GM23338 (cell line): ENCODE results near the gene PCDHGC4. TPM values are rescaled to one million over a fixed set of nuclear protein-coding genes. Genes with fewer than 3 reads are reported as not detected.
A peak's percentile ranks its signal among the peaks of the same experiment; 100 is the strongest.

ENCODE experiments used
- ATAC-seq: fragments of 200-7000 bp; cut with Tn5 transposase; 3 replicates; pipeline ENCODE4 v1.9.1; 2020
- DNase-seq: peaks from one replicate; pipeline ENCODE4 v3.0.0-alpha.2; 2015; ENCODE audit warnings: low spot score
- H2AFZ ChIP-seq: fragments of 200-600 bp; sonication (generic); 2 replicates; pipeline ENCODE4 v1.8.0; 2016; ENCODE audit warnings: antibody characterized with exemption, mild to moderate bottlenecking, moderate library complexity
- H3F3A ChIP-seq: fragments of 200-600 bp; sonication (generic); replicated peaks from 2 replicates; pipeline ENCODE4 v1.8.0; 2017; ENCODE audit warnings: antibody characterized with exemption, mixed run types, low read depth
- H3K27ac ChIP-seq: fragments of 200-600 bp; sonication (generic); 2 replicates; pipeline ENCODE4 v1.6.1; 2016; ENCODE audit warnings: low read depth
- H3K27me3 ChIP-seq: fragments of 200-600 bp; sonication (generic); 2 replicates; pipeline ENCODE4 v1.8.0; 2016; ENCODE audit warnings: mild to moderate bottlenecking, mixed run types, moderate library complexity; ENCODE audit not compliant: insufficient read depth
- H3K36me3 ChIP-seq: fragments of 200-600 bp; sonication (generic); 2 replicates; pipeline ENCODE4 v1.8.0; 2016; ENCODE audit warnings: mild to moderate bottlenecking; ENCODE audit not compliant: insufficient read depth
- H3K4me1 ChIP-seq: fragments of 200-600 bp; sonication (generic); 2 replicates; pipeline ENCODE4 v1.8.0; 2016; ENCODE audit warnings: mild to moderate bottlenecking, moderate library complexity; ENCODE audit not compliant: insufficient read depth
- H3K4me2 ChIP-seq: fragments of 200-600 bp; sonication (generic); 2 replicates; pipeline ENCODE4 v1.7.1; 2017; ENCODE audit warnings: mixed run types
- H3K4me3 ChIP-seq: fragments of 200-600 bp; sonication (generic); 2 replicates; pipeline ENCODE4 v1.6.1; 2016; ENCODE audit warnings: mixed run types
- H3K79me2 ChIP-seq: fragments of 200-600 bp; sonication (generic); replicated peaks from 2 replicates; pipeline ENCODE4 v1.8.0; 2017; ENCODE audit warnings: mild to moderate bottlenecking; ENCODE audit not compliant: insufficient read depth
- H3K9me2 ChIP-seq: fragments of 200-600 bp; sonication (generic); 2 replicates; pipeline ENCODE4 v1.8.0; 2017; ENCODE audit not compliant: insufficient read depth
- H4K20me1 ChIP-seq: fragments of 200-600 bp; sonication (generic); replicated peaks from 2 replicates; pipeline ENCODE4 v1.8.0; 2017; ENCODE audit warnings: mild to moderate bottlenecking; ENCODE audit not compliant: insufficient read depth
- H3K27ac Mint-ChIP-seq: 2 replicates; pipeline ENCODE4 v1.8.0; 2020; ENCODE audit warnings: inconsistent platforms, mild to moderate bottlenecking, moderate library complexity, mixed read lengths
- H3K27me3 Mint-ChIP-seq: 3 replicates; pipeline ENCODE4 v1.8.0; 2022; ENCODE audit warnings: low read depth, mild to moderate bottlenecking, moderate library complexity, mixed read lengths, inconsistent platforms; ENCODE audit not compliant: insufficient read depth, poor library complexity
- H3K36me3 Mint-ChIP-seq: 3 replicates; pipeline ENCODE4 v1.8.0; 2021; ENCODE audit warnings: low read depth, mild to moderate bottlenecking, inconsistent platforms, moderate library complexity, mixed read lengths
- H3K4me1 Mint-ChIP-seq: 3 replicates; pipeline ENCODE4 v1.8.0; 2020; ENCODE audit warnings: mild to moderate bottlenecking, inconsistent platforms, mixed read lengths
- H3K4me3 Mint-ChIP-seq: 3 replicates; pipeline ENCODE4 v1.8.0; 2021; ENCODE audit warnings: moderate library complexity, mild to moderate bottlenecking, inconsistent platforms, mixed read lengths
- H3K9me3 Mint-ChIP-seq: 3 replicates; pipeline ENCODE4 v1.8.0; 2020; ENCODE audit warnings: moderate library complexity, mild to moderate bottlenecking, inconsistent platforms, mixed read lengths
- CREB1 ChIP-seq: fragments of 250-450 bp; sonication (Bioruptor Pico); IDR thresholded peaks from 2 replicates; pipeline ENCODE4 v1.5.0; 2020; ENCODE audit warnings: low read depth, mild to moderate bottlenecking, moderate library complexity
- EZH2phosphoT487 ChIP-seq: fragments of 200-600 bp; sonication (generic); IDR thresholded peaks from one replicate; pipeline ENCODE4 v1.8.1; 2018; ENCODE audit warnings: antibody characterized with exemption; ENCODE audit not compliant: unreplicated experiment
- JUNB ChIP-seq: IDR thresholded peaks from one replicate; pipeline ENCODE4 v1.6.1; 2016; ENCODE audit warnings: antibody characterized with exemption; ENCODE audit not compliant: unreplicated experiment
- NANOG ChIP-seq: IDR thresholded peaks from 2 replicates; pipeline ENCODE4 v1.6.1; 2016; ENCODE audit warnings: antibody characterized with exemption, borderline replicate concordance
- POLR2AphosphoS5 ChIP-seq: IDR thresholded peaks from 2 replicates; pipeline ENCODE4 v1.6.1; 2016; ENCODE audit warnings: antibody characterized with exemption, low read depth
- ZNF114 ChIP-seq: fragments of 250-450 bp; sonication (Bioruptor Pico); IDR thresholded peaks from 2 replicates; pipeline ENCODE4 v1.5.0; 2020; ENCODE audit warnings: mild to moderate bottlenecking, moderate library complexity
- ZNF331 ChIP-seq: fragments of 250-450 bp; sonication (Bioruptor Pico); IDR thresholded peaks from 2 replicates; pipeline ENCODE4 v1.5.0; 2020; ENCODE audit warnings: low read depth, mild to moderate bottlenecking, moderate library complexity
- polyA plus RNA-seq: library from polyadenylated mRNA; unstranded; fragments of >200 nt; fragmentation: Nextera tagmentation; extraction: Ambion mirVana; gene quantifications from 2 replicates; pipeline ENCODE4 v1.2.1, GENCODE V29; 2016
- total RNA-seq: library from RNA; depleted of rRNA; stranded (reverse); fragments of >200 nt; shearing (Covaris generic); gene quantifications from 2 replicates; pipeline ENCODE4 v1.2.3, GENCODE V29; 2014
- TF ChIP-seq, protein P1 (sequence below): IDR thresholded peaks from one replicate; pipeline ENCODE4 v1.6.1; 2018; ENCODE audit warnings: antibody characterized with exemption; ENCODE audit not compliant: unreplicated experiment
- TF ChIP-seq, protein P2 (sequence below): fragments of 250-450 bp; sonication (Bioruptor Pico); IDR thresholded peaks from 2 replicates; pipeline ENCODE4 v1.5.0; 2020; ENCODE audit warnings: mild to moderate bottlenecking, moderate library complexity
- TF ChIP-seq, protein P3 (sequence below), 2 experiments: fragments of 200-600 bp in 1 of 2; sonication (generic) in 1 of 2; conservative IDR thresholded peaks; 2 replicates each; pipeline versions ENCODE4 v1.5.1 to v1.6.1; 2016 to 2017; ENCODE audit warnings: antibody characterized with exemption in 2 of 2, low read depth in 2 of 2, mild to moderate bottlenecking in 2 of 2, moderate library complexity in 1 of 2
- TF ChIP-seq, protein P4 (sequence below): IDR thresholded peaks from 2 replicates; pipeline ENCODE4 v1.6.1; 2016; ENCODE audit warnings: antibody characterized with exemption

Gene PCDHGC4
- total and polyA plus RNA-seq, 2 experiments from 2014 or later: 0.31 to 3.0 TPM

DNA sequence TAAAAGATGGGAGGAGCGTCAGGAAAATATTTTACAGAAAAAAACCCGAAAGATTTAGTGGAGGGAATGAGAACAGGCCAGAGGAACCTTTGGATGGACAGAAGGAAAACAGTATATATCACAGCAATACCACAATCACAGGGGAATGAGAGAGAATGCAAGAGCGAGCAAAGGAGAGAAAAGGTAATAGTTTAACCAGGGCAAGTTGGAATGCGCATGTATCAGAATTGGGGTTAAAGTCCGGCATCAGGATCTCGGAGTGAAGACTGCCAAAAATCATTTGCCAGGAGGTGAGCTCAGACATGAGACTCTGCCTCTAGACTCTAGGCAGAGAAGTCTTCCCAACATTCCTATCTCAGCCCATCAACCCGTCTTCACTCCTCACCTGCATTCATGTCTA lies 40.8 kb downstream of the PCDHGC4 start:
- Histone ChIP-seq H3K36me3 (peaks cover 30% of the 10 kb centered on the region), H3K9me2 (no peaks in the 10 kb centered on the region), H3K4me1 (peaks cover 11% of the 10 kb centered on the region), H3K79me2 (0 out of 2 replicates have a peak, but pooled peaks cover 6% of the 10 kb centered on the region), H3F3A (peaks cover 9% of the 10 kb centered on the region; the same call in 1 of the 2 replicates), H3K4me3 (no peak overlapping the region), H3K4me2 (no peak overlapping the region), H4K20me1 (peaks cover 4% of the 10 kb centered on the region), H3K27ac (peak overlapping the region; percentile 47), H2AFZ (no peak overlapping the region), H3K27me3 (no peaks in the 10 kb centered on the region)
- Mint-ChIP-seq H3K27me3 (no peaks in the 10 kb centered on the region), H3K4me3 (no peak overlapping the region; the same call in 2 of the 3 replicates), H3K9me3 (no peaks in the 10 kb centered on the region), H3K27ac (peak overlapping the region; percentile 88), H3K4me1 (peaks cover 22% of the 10 kb centered on the region), H3K36me3 (peaks cover 64% of the 10 kb centered on the region)
- ATAC-seq (no peak), DNase-seq (no peak)
- TF ChIP-seq ZNF331 (CRISPR knock-in tag): no peak
- TF ChIP-seq, protein P1, sequence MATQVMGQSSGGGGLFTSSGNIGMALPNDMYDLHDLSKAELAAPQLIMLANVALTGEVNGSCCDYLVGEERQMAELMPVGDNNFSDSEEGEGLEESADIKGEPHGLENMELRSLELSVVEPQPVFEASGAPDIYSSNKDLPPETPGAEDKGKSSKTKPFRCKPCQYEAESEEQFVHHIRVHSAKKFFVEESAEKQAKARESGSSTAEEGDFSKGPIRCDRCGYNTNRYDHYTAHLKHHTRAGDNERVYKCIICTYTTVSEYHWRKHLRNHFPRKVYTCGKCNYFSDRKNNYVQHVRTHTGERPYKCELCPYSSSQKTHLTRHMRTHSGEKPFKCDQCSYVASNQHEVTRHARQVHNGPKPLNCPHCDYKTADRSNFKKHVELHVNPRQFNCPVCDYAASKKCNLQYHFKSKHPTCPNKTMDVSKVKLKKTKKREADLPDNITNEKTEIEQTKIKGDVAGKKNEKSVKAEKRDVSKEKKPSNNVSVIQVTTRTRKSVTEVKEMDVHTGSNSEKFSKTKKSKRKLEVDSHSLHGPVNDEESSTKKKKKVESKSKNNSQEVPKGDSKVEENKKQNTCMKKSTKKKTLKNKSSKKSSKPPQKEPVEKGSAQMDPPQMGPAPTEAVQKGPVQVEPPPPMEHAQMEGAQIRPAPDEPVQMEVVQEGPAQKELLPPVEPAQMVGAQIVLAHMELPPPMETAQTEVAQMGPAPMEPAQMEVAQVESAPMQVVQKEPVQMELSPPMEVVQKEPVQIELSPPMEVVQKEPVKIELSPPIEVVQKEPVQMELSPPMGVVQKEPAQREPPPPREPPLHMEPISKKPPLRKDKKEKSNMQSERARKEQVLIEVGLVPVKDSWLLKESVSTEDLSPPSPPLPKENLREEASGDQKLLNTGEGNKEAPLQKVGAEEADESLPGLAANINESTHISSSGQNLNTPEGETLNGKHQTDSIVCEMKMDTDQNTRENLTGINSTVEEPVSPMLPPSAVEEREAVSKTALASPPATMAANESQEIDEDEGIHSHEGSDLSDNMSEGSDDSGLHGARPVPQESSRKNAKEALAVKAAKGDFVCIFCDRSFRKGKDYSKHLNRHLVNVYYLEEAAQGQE: no peak
- no peak for TF ChIP-seq EZH2phosphoT487
- no peak for TF ChIP-seq POLR2AphosphoS5
- no peak for TF ChIP-seq JUNB
- TF ChIP-seq ZNF114 (CRISPR knock-in tag): no peak
- TF ChIP-seq, protein P2, sequence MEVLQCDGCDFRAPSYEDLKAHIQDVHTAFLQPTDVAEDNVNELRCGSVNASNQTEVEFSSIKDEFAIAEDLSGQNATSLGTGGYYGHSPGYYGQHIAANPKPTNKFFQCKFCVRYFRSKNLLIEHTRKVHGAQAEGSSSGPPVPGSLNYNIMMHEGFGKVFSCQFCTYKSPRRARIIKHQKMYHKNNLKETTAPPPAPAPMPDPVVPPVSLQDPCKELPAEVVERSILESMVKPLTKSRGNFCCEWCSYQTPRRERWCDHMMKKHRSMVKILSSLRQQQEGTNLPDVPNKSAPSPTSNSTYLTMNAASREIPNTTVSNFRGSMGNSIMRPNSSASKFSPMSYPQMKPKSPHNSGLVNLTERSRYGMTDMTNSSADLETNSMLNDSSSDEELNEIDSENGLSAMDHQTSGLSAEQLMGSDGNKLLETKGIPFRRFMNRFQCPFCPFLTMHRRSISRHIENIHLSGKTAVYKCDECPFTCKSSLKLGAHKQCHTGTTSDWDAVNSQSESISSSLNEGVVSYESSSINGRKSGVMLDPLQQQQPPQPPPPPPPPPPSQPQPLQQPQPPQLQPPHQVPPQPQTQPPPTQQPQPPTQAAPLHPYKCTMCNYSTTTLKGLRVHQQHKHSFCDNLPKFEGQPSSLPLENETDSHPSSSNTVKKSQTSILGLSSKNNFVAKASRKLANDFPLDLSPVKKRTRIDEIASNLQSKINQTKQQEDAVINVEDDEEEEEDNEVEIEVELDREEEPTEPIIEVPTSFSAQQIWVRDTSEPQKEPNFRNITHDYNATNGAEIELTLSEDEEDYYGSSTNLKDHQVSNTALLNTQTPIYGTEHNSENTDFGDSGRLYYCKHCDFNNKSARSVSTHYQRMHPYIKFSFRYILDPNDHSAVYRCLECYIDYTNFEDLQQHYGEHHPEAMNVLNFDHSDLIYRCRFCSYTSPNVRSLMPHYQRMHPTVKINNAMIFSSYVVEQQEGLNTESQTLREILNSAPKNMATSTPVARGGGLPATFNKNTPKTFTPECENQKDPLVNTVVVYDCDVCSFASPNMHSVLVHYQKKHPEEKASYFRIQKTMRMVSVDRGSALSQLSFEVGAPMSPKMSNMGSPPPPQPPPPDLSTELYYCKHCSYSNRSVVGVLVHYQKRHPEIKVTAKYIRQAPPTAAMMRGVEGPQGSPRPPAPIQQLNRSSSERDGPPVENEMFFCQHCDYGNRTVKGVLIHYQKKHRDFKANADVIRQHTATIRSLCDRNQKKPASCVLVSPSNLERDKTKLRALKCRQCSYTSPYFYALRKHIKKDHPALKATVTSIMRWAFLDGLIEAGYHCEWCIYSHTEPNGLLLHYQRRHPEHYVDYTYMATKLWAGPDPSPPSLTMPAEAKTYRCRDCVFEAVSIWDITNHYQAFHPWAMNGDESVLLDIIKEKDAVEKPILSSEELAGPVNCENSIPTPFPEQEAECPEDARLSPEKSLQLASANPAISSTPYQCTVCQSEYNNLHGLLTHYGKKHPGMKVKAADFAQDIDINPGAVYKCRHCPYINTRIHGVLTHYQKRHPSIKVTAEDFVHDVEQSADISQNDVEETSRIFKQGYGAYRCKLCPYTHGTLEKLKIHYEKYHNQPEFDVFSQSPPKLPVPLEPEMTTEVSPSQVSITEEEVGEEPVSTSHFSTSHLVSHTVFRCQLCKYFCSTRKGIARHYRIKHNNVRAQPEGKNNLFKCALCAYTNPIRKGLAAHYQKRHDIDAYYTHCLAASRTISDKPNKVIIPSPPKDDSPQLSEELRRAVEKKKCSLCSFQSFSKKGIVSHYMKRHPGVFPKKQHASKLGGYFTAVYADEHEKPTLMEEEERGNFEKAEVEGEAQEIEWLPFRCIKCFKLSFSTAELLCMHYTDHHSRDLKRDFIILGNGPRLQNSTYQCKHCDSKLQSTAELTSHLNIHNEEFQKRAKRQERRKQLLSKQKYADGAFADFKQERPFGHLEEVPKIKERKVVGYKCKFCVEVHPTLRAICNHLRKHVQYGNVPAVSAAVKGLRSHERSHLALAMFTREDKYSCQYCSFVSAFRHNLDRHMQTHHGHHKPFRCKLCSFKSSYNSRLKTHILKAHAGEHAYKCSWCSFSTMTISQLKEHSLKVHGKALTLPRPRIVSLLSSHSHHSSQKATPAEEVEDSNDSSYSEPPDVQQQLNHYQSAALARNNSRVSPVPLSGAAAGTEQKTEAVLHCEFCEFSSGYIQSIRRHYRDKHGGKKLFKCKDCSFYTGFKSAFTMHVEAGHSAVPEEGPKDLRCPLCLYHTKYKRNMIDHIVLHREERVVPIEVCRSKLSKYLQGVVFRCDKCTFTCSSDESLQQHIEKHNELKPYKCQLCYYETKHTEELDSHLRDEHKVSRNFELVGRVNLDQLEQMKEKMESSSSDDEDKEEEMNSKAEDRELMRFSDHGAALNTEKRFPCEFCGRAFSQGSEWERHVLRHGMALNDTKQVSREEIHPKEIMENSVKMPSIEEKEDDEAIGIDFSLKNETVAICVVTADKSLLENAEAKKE: no peak
- TF ChIP-seq NANOG: no peak
- TF ChIP-seq, protein P3, sequence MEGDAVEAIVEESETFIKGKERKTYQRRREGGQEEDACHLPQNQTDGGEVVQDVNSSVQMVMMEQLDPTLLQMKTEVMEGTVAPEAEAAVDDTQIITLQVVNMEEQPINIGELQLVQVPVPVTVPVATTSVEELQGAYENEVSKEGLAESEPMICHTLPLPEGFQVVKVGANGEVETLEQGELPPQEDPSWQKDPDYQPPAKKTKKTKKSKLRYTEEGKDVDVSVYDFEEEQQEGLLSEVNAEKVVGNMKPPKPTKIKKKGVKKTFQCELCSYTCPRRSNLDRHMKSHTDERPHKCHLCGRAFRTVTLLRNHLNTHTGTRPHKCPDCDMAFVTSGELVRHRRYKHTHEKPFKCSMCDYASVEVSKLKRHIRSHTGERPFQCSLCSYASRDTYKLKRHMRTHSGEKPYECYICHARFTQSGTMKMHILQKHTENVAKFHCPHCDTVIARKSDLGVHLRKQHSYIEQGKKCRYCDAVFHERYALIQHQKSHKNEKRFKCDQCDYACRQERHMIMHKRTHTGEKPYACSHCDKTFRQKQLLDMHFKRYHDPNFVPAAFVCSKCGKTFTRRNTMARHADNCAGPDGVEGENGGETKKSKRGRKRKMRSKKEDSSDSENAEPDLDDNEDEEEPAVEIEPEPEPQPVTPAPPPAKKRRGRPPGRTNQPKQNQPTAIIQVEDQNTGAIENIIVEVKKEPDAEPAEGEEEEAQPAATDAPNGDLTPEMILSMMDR (conservative IDR thresholded peaks at IDR 0.05; ENCODE audit: low read depth in 2 of 2): no peak
- TF ChIP-seq, protein P4, sequence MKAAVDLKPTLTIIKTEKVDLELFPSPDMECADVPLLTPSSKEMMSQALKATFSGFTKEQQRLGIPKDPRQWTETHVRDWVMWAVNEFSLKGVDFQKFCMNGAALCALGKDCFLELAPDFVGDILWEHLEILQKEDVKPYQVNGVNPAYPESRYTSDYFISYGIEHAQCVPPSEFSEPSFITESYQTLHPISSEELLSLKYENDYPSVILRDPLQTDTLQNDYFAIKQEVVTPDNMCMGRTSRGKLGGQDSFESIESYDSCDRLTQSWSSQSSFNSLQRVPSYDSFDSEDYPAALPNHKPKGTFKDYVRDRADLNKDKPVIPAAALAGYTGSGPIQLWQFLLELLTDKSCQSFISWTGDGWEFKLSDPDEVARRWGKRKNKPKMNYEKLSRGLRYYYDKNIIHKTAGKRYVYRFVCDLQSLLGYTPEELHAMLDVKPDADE: no peak
- TF ChIP-seq CREB1 (CRISPR knock-in tag): no peak
